Neutrophil (primary cell): ENCODE results near the gene ETFA.

Experiments
- H3K27ac ChIP-seq: fragments of 200-600 bp; sonication (generic); 2 replicates; pipeline ENCODE4 v1.5.1; 2016; ENCODE audit warnings: mild to moderate bottlenecking, moderate library complexity
- H3K27me3 ChIP-seq: fragments of 200-600 bp; sonication (generic); 2 replicates; pipeline ENCODE4 v1.6.0; 2016; ENCODE audit warnings: mild to moderate bottlenecking
- H3K36me3 ChIP-seq: fragments of 200-600 bp; sonication (generic); 2 replicates; pipeline ENCODE4 v1.5.1; 2017
- H3K4me1 ChIP-seq, 2 experiments: fragments of 200-600 bp in 1 of 2; sonication (generic) in 1 of 2; 1 replicate in 1 of 2; 2 replicates in 1 of 2; pipeline versions ENCODE4 v1.5.1 to v1.6.1; 2013 to 2016; ENCODE audit warnings: low read depth in 1 of 2, low read length in 1 of 2, mild to moderate bottlenecking in 1 of 2, moderate library complexity in 1 of 2; ENCODE audit not compliant: control insufficient read depth in 1 of 2, insufficient read depth in 1 of 2
- H3K4me3 ChIP-seq, 2 experiments: fragments of 200-600 bp in 1 of 2; sonication (generic) in 1 of 2; 1 replicate in 1 of 2; 2 replicates in 1 of 2; pipeline ENCODE4 v1.5.1; 2013 to 2016; ENCODE audit warnings: low read depth in 1 of 2, low read length in 1 of 2, mild to moderate bottlenecking in 1 of 2, moderate library complexity in 1 of 2
- H3K9me3 ChIP-seq: fragments of 200-600 bp; sonication (generic); 2 replicates; pipeline ENCODE4 v1.5.1; 2016
- CTCF ChIP-seq: fragments of 200-600 bp; sonication (generic); IDR thresholded peaks from 2 replicates; pipeline ENCODE4 v1.5.1; 2016; ENCODE audit warnings: antibody characterized with exemption

Gene ETFA

GRCh38 chr15:76353903-76354302 is 42.6 kb upstream of the ETFA start:
- Histone ChIP-seq H3K9me3 (no peaks in the 10 kb centered on the region), H3K27ac (no peak overlapping the region), H3K4me3 (no peak overlapping the region), H3K36me3 (no peaks in the 10 kb centered on the region), H3K27me3 (peaks cover 14% of the 10 kb centered on the region), H3K4me1 (no peaks in the 10 kb centered on the region)
- TF ChIP-seq CTCF, result no peak

GRCh38 chr15:76353023-76353577 is 41.8 kb upstream of the ETFA start:
- TF ChIP-seq CTCF, result no peak
- Histone ChIP-seq H3K27me3 (peaks cover 22% of the 10 kb centered on the region), H3K9me3 (no peaks in the 10 kb centered on the region), H3K4me3 (no peak overlapping the region), H3K27ac (no peak overlapping the region), H3K4me1 (no peaks in the 10 kb centered on the region), H3K36me3 (no peaks in the 10 kb centered on the region)

- no peaks in the 10 kb centered on the region for H3K36me3 ChIP-seq
- H3K27me3 ChIP-seq, result peaks cover 58% of the 10 kb centered on the region
- TF ChIP-seq CTCF, result no peak
- no peak overlapping the region for H3K27ac ChIP-seq
- no peak overlapping the region for H3K4me3 ChIP-seq
- no peaks in the 10 kb centered on the region for H3K9me3 ChIP-seq
- H3K4me1 ChIP-seq, result peaks cover 19 to 23% of the 10 kb centered on the region in 2 experiments
Observed at GRCh38 chr15:76349301-76350070, 38.2 kb upstream of the ETFA start.

- Histone ChIP-seq H3K27ac (no peak overlapping the region), H3K36me3 (no peaks in the 10 kb centered on the region), H3K4me3 (peak overlapping the region in 1 of 2 experiments; percentile 64), H3K4me1 (peaks cover 29 to 35% of the 10 kb centered on the region in 2 experiments), H3K9me3 (peaks cover 2% of the 10 kb centered on the region), H3K27me3 (peaks cover 77% of the 10 kb centered on the region)
- TF ChIP-seq CTCF, result no peak
Observed at GRCh38 chr15:76347482-76348055, 36.3 kb upstream of the ETFA start.

GRCh38 chr15:76346669-76347481 is 35.6 kb upstream of the ETFA start:
- no peak for TF ChIP-seq CTCF
- Histone ChIP-seq H3K4me3 (peak overlapping the region; percentile 60 to 64), H3K36me3 (peaks cover 2% of the 10 kb centered on the region), H3K27ac (no peak overlapping the region), H3K9me3 (peaks cover 8% of the 10 kb centered on the region), H3K27me3 (peaks cover 84% of the 10 kb centered on the region), H3K4me1 (peaks cover 36 to 41% of the 10 kb centered on the region in 2 experiments)
